ENCODE data around the gene STRADA. TPM values are rescaled to one million over a fixed set of nuclear protein-coding genes. Genes with fewer than 3 reads are reported as not detected.

The STRADA gene
- total RNA-seq, 3 donors from 2014 or later = 29.1 to 34.0 (median 29.6) TPM

DNA sequence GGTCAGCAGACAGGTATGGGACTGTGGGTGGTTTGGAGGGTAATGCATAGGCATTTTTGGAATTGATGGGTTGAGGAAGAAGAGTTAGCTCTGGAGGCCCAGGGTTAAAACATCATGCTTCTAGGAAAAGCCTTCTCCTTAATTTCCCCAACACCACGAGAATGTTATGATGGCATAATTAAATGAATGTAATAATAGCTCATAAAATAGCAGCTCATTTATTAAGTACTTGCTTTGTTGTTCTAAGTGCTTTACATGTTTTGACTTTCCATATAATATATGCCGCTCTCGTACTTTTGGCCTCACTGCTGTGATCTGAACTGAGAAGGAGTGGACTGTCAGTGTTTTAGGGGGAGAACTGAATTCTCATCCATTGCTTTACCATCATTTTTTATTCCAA lies 56.0 kb downstream of the STRADA start:
- H3K4me3 ChIP-seq = no peak overlapping the region
- intact Hi-C loops (cut with DNase I, micrococcal nuclease) = no loop called here
- TF ChIP-seq, protein P1, sequence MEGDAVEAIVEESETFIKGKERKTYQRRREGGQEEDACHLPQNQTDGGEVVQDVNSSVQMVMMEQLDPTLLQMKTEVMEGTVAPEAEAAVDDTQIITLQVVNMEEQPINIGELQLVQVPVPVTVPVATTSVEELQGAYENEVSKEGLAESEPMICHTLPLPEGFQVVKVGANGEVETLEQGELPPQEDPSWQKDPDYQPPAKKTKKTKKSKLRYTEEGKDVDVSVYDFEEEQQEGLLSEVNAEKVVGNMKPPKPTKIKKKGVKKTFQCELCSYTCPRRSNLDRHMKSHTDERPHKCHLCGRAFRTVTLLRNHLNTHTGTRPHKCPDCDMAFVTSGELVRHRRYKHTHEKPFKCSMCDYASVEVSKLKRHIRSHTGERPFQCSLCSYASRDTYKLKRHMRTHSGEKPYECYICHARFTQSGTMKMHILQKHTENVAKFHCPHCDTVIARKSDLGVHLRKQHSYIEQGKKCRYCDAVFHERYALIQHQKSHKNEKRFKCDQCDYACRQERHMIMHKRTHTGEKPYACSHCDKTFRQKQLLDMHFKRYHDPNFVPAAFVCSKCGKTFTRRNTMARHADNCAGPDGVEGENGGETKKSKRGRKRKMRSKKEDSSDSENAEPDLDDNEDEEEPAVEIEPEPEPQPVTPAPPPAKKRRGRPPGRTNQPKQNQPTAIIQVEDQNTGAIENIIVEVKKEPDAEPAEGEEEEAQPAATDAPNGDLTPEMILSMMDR (IDR thresholded peaks at IDR 0.05) = no peak
- H3K9me3 ChIP-seq = no peaks in the 10 kb centered on the region
- no peak for DNase-seq
- no peaks in the 10 kb centered on the region for H3K4me1 ChIP-seq (ENCODE audit: low read depth)
- no peaks in the 10 kb centered on the region for H3K36me3 ChIP-seq (ENCODE audit: low read depth)
- ATAC-seq = no peak

DNA sequence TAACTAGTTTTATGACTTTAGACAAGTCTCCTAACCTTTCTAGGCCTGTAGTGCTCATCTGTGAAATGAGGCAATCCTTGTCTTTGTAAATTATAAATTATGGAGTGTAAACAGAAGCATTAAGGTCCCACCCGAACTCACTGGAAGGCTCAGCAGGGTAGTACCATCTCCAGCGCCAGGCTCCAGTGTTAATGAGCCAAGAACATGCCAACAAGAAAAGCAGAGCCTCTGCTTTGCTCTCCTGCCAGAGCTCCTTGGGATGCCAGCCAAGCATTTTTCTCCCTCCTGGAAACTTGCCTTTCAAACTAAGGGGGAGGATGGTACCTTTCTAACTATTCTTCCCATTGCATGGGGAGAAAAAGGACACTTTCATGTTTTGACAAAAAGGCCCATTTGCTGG lies 56.6 kb downstream of the STRADA start:
- ATAC-seq = no peak
- no peak for DNase-seq
- TF ChIP-seq, protein P1 (IDR thresholded peaks at IDR 0.05) = no peak
- intact Hi-C loops (cut with DNase I, micrococcal nuclease) = no loop called here
- Histone ChIP-seq H3K4me1 (ENCODE audit: low read depth) (no peaks in the 10 kb centered on the region), H3K4me3 (no peak overlapping the region), H3K9me3 (no peaks in the 10 kb centered on the region), H3K36me3 (ENCODE audit: low read depth) (no peaks in the 10 kb centered on the region)

DNA sequence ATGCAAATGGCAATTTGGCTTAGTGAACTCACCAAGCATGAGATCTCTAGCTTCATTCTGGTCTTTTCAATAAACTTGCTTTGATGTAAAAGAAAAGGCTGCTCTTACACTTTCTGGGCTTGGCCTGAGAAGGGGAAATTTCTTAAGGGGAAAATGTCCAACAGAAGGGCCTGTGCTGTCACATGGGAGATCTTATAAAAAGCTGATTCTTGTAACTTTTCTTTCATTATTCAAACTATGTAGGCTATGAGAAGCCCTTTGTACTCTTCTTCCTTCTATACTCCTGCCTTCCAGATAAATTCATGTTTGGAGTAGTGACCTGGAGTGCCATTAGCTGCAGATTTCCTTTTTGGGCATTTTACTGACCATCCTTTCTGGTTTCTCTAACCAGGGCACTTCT lies 58.6 kb downstream of the STRADA start:
- TF ChIP-seq, protein P1 (IDR thresholded peaks at IDR 0.05) = no peak
- H3K4me1 ChIP-seq (ENCODE audit: low read depth) = no peaks in the 10 kb centered on the region
- ATAC-seq (no peak), DNase-seq (no peak)
- no peak overlapping the region for H3K4me3 ChIP-seq
- intact Hi-C loops (cut with DNase I, micrococcal nuclease) = no loop called here
- H3K9me3 ChIP-seq = no peaks in the 10 kb centered on the region
- H3K36me3 ChIP-seq (ENCODE audit: low read depth) = no peaks in the 10 kb centered on the region

DNA sequence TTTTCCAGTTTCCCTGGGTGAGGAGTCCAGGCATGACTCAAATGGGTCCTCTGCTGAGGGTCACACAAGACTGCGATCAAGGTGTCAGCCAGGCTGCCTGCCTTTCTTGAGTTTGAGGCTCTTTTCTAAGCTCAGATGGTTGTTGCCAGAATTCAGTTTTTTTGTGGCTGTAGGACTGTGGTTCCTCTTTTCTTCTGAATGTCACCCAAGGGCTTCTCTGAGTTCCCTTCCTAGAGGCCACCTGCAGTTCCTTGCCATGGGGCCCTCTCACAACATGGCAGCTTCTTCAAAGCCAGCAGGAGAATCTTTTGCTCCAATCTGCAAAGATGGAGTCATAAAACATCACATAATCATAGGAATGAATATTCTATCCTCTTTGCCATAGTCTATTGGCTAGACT lies 59.2 kb downstream of the STRADA start:
- DNase-seq = no peak
- H3K4me3 ChIP-seq = no peak overlapping the region
- ATAC-seq = no peak
- no peaks in the 10 kb centered on the region for H3K9me3 ChIP-seq
- intact Hi-C loops (cut with DNase I, micrococcal nuclease) = no loop called here
- TF ChIP-seq, protein P1 (IDR thresholded peaks at IDR 0.05) = no peak
- H3K4me1 ChIP-seq (ENCODE audit: low read depth) = no peaks in the 10 kb centered on the region
- H3K36me3 ChIP-seq (ENCODE audit: low read depth) = no peaks in the 10 kb centered on the region

DNA sequence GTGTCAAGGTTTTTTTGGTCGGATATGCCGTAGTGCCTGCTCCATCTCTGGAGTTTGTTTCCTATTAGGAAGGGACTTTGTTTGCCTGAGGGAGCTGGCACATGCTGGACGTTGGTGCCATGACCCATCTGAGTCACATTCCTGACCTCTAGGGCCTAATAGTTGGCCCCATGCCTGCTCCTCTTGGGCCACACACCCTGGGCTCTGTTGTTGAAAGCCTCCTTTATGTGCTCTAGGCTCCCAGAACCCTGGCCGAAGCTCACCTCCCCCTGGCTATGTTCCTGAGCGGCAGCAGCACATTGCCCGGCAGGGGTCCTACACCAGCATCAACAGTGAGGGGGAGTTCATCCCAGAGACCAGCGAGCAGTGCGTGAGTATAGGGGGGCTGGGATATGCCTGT lies 60.1 kb downstream of the STRADA start:
- TF ChIP-seq, protein P1 (IDR thresholded peaks at IDR 0.05) = no peak
- Histone ChIP-seq H3K4me1 (ENCODE audit: low read depth) (peaks cover 6% of the 10 kb centered on the region), H3K4me3 (no peak overlapping the region), H3K36me3 (ENCODE audit: low read depth) (no peaks in the 10 kb centered on the region), H3K9me3 (no peaks in the 10 kb centered on the region)
- intact Hi-C loops (cut with DNase I, micrococcal nuclease) = no loop called here
- ATAC-seq (no peak), DNase-seq (no peak)

DNA sequence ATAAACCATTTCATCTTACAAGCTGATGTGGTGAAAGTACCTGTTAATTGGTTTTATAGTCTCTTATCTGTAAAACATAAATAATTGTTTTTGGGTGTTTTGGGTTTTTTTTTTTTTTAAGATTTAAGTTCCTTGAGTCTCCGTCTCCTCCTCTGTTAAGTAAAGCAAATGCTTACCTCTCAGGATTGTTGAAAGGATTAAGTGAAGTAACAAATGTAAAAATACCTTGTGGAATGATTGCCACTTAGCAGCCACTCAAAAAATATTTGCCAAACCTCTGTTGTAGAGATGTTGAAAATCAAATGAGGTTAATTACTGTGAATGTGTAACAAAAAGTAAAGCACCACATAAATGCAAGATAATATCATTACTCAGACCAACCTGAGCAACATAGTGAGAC lies 60.9 kb downstream of the STRADA start:
- no peaks in the 10 kb centered on the region for H3K9me3 ChIP-seq
- TF ChIP-seq, protein P1 (IDR thresholded peaks at IDR 0.05) = no peak
- ATAC-seq = no peak
- no peak for DNase-seq
- H3K4me1 ChIP-seq (ENCODE audit: low read depth) = peaks cover 10% of the 10 kb centered on the region
- intact Hi-C loops (cut with DNase I, micrococcal nuclease) = no loop called here
- H3K36me3 ChIP-seq (ENCODE audit: low read depth) = no peaks in the 10 kb centered on the region
- H3K4me3 ChIP-seq = no peak overlapping the region

Data from mucosa of descending colon (tissue), 3 donors.